GM19463 (cell line): Measurements from ENCODE around the gene PHRF1.

ENCODE experiments used
- ATAC-seq: cut with Tn5 transposase; IDR thresholded peaks from one replicate; pipeline ENCODE4 v1.9.1; 2021; ENCODE audit warnings: mild to moderate bottlenecking, moderate library complexity; ENCODE audit not compliant: unreplicated experiment

PHRF1 gene

DNA sequence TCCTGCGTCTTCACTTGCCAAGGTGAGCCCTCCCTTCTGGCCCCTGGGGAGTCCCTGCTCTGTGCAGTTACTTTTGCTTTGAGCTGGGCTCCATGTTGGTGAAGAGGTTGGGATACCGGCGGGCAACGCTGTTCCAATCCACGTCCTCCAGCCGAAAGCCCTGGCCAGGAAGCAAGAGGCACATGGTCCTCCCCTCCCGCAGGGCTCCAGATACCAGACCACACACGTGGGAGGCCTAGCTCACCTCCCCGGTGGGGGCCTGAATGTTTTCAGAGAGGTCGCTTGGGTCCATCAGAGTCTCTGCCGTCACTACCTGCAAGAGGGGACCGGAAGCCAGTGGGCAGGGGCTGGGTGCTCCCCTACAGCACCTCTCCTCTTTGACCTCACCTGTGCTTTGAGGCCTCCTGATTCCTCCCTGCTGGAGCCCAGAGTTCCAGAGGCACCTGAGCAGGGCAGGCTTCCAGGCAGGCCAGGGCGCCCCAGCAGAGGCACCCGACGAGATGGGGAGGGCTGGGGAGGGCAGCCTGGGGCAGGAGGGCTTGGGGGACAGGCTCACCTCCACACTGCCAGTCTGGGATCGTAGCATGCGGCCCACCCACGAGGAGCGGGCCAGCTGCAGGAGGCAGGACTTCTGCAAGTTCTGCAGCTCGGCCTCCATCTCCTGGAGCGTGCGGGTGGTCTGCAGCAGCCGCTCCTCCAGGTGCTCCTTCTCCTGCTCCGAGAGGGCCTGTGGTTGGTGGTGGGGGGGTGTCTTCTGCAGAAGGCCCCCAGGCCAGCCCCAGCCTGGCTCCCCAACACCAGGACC lies 18.7 kb upstream of the PHRF1 start:
- ATAC-seq, result no peak

DNA sequence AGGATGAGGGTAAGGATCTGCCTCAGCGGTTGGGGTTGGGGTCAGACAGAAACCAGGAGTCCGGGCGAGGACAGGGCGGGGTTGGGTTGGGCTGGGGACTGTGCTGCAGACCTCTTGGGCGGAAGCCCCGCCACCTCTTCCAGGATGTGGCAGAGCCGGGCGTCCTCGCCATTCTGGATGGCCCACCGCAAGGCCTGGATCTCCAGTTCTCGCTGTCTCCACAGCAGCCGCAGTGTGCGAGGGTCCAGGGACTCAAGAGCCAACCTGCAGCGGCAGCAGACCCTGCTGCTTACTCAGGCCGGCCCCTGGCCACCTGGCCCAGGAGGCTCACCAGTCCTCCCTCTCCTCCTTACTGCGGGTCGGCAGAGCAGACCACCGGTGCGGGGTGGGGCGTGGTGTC lies 17.8 kb upstream of the PHRF1 start:
- ATAC-seq, result no peak

DNA sequence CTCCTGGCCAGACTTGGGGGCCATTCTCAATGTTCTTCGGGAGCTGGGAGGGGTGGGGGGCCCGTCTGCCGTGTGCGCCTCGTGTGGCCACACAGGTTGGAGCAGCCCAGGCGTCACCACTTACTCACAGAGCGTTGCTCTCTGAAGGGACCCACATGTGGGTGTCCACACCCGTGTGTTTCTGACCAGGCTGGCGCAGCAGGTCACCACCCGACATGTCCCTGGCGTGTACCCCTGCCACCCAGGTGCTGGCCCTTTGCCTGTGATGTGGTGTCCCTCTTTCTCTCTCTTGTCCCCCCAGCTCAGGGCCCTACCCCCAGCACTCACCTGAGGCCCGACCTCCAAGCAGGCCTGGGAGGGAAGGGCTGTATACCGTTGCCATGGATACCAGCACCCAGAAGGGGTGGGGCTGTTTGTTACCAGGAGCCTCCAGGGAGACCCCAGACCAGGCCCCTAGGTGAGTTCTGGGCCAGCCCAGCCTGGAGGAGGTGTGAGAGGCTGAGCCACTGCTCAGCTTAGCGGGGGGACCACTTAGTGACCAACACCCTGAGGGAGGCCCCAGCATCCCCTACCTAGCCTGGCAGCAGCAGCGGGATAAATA lies 17.1 kb upstream of the PHRF1 start:
- no peak for ATAC-seq

- no peak for ATAC-seq
Observed at GRCh38 chr11:559712-560304, 16.5 kb upstream of the PHRF1 start.

DNA sequence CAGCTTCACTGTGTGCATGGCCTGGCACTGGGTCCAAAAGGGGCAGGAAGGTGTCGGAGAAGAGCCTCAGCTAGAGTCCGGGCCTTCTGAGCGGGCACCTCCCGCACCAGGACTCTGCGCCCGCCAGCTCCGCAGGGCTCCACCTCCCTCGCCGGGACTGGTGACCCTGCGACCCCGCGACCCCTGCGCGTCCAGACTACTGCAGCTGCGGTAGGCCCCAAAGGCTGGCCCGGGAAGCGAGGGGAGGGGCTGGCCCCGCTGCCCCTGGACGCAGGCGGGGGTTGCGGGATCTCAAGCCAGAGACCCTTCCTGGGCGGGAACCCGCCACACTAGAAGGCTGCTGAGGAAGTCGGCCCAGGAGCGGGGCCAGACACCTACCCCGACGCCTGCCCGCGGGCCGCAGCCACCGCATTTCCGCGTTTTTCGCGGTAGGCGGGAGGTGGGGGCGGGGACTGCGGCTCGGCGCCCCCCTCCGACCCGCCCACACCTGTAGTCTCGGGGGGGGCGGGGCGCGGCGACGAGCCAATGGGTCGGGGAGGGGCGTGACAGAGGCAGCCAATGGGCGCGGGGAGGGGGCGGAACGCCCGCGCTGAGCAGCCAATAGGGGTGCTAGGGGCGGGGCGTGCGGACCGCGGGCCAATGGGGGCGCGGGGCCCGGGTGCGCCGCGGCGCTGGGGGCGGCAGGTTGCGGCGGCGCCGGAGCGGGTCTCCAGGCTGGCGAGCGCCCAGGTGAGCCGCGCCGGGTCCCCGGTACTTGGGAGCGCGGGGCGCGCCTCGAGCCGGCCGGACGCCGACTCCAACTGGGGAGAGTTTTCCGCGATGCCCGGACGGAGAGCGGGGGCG lies 15.7 kb upstream of the PHRF1 start, which contains the start of the genes LMNTD2 and RASSF7:
TSS of gene LMNTD2 (minus strand) at position 434 of the 843 bp plus-strand sequence. CDS start at position 412, 22 bp downstream.
TSS of gene RASSF7 (plus strand) at position 666 of the 843 bp plus-strand sequence. CDS start 799 bp downstream, outside the sequence.
- ATAC-seq, result peak; percentile 82

DNA sequence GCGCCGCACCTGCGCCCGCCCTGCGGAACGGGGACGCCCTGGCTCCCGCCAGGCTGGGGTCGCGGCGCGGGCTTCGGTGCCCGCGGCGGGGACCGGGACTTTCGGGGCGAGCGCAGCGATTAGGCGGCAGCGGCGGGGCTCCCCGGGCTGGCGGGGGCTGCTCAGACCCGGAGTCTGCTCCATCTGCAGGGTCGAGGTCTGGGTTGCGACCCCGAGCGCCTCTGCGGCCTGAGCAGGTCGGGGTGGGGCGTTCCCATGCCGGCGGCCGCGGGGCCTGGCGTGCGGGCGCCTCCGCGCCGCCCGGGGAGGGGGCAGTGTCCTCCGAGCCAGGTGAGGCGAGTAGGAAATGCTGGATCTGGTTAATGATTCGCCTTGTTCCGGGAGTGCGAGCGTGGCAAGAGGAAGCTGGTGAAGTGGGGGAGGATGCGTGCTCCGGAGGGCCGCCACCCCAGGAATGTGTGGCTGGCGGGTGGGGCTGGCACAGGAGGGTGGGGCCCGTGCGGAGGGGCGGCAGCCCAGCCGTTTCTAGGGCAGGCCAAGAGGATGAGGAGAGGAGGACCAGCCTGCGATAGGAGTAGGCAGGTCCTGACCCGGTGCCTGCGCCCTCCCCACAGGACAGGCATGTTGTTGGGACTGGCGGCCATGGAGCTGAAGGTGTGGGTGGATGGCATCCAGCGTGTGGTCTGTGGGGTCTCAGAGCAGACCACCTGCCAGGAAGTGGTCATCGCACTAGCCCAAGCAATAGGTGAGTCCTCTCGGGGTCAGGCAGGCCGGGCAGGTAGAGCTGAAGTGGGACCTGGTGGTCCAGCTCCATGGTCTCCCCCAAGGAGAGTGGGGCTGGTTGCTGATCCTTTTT lies 14.9 kb upstream of the PHRF1 start:
- ATAC-seq, result peak; percentile 22

- ATAC-seq, result no peak
Observed at GRCh38 chr11:562046-562645, 14.1 kb upstream of the PHRF1 start.

- no peak for ATAC-seq
Observed at GRCh38 chr11:563066-563811, 13.0 kb upstream of the PHRF1 start.

- ATAC-seq, result no peak
Observed at GRCh38 chr11:563812-564578, 12.3 kb upstream of the PHRF1 start.

DNA sequence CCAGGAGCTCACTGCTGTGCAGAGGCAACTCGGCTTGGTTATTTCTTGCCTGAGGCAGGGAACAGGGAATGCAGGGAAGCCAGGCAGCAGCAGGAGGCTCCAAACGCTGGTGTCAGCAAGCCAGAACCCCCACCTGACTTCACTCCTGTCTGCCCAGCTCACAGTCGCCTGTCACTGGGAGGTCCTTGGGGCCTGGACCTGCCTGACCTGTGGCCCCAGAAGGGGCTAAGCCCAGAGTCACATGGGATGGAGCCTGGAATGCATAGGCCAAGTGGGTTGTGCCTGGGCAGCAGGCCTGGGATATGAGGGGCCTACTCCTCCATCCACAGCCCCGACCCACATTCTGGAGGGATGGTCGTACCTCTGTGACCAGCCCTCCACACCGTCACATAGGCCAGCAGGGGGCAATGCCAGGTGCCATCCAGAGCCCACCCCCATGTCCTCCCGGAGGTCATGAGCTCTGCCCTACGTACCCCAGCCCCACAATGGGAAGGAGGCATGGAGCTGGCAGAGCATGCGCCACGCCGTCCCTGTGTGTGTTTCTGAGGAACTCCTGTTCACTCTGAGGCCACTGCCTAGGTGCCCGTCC lies 10.3 kb upstream of the PHRF1 start:
- no peak for ATAC-seq

GRCh38 chr11:567011-567628 lies 9.2 kb upstream of the PHRF1 start:
- ATAC-seq, result no peak

- ATAC-seq, result no peak
Observed at GRCh38 chr11:567629-568292, 8.5 kb upstream of the PHRF1 start.

- ATAC-seq, result peak; percentile 86
Observed at GRCh38 chr11:568306-569157, 7.7 kb upstream of the PHRF1 start.

- no peak for ATAC-seq
Observed at GRCh38 chr11:569158-569885, 6.9 kb upstream of the PHRF1 start.

GRCh38 chr11:571802-572185 lies 4.5 kb upstream of the PHRF1 start:
- no peak for ATAC-seq
